GM18505 (cell line): ENCODE measurements around the gene ZSCAN22.
A peak's percentile ranks its signal among the peaks of the same experiment; 100 is the strongest.

ENCODE experiments used
- ATAC-seq: cut with Tn5 transposase; IDR thresholded peaks from one replicate; pipeline ENCODE4 v1.9.1; 2021; ENCODE audit not compliant: unreplicated experiment
- POLR2A ChIP-seq: IDR thresholded peaks from 4 replicates; pipeline ENCODE4 v1.6.1; 2011; ENCODE audit warnings: borderline replicate concordance; ENCODE audit not compliant: insufficient read depth, insufficient read length; ENCODE audit errors: extremely low read depth

The ZSCAN22 gene

DNA sequence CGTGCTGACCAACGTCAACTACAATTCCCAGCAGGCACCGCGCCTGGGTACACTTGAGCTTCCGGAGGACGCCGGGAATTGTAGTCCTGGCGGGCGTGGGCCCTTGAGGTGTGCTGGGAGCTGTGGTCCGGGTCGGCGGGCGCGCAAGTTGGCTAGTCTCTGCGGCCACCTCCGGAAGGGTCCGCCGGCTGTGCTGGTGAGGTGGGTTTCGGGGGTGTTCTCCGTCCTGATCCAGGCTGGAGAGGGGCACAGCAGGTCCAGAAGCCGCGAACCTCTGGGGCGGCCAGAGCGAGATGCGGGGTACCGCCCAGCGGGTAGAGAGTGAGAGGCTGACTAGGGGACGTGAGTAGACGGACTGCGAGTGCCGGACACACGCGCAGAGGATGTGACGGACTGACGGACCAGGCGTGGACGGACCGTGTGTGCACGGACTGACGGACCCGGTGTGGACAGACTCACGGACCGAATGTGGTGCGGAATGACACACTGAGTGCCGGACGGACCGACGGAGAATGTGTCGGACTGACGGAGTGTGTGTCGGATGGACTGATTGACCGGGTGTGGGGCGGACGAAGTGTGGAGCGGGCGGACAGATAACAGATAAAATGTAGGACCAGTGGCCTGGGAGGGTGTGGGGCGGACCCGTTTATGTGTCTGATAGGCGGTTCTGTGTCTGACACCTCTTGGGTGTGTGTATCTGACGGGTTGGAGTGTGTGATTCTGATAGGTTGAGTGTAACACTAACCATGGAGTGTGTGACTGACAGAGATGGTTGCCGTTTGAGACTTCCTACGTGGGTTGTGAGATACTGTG is at the start of gene ZSCAN22:
Gene ZSCAN22, plus strand, starts transcription at position 81 of the 813 bp plus-strand sequence. CDS start 7,809 bp downstream, outside the sequence.
- ATAC-seq, result peak; percentile 86
- TF ChIP-seq POLR2A, result peak; percentile 57

GRCh38 chr19:58277197-58277596 is 49.6 kb upstream of the ZSCAN22 start:
- no peak for TF ChIP-seq POLR2A
- no peak for ATAC-seq

- ATAC-seq, result no peak
- TF ChIP-seq POLR2A, result no peak
Observed at GRCh38 chr19:58277748-58278540, 48.9 kb upstream of the ZSCAN22 start.

DNA sequence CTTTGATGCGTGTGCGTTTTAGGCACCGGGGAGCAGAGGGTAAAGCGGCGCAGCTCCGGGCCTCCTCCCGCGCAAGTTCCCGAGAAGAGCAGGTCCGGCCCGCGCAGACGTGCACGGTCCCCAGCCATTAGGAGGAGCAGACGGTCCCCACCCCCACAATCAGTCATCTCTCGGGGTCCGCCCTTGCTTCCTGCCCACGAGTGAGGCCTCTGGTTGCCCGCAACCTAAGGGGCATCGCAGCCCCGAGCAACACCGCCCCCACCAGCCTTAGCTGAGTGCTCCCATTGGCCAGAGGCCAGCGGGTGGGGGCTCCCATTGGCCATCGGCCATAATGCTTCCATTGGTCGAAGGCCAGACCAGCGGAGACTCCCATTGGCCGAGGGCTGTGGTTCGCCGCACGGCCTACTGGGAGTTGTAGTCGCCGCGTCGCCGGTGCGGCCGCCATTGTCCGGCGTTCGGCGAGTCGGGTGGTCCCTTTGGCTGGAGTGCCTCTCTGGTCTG is 48.2 kb upstream of the ZSCAN22 start, which contains the start of gene ZNF8:
Gene ZNF8, plus strand, starts transcription at position 415 of the 501 bp plus-strand sequence. CDS start 127 bp downstream, outside the sequence.
- peak; percentile 95 for ATAC-seq
- peak; percentile 73 for TF ChIP-seq POLR2A

GRCh38 chr19:58279042-58279924 is 47.5 kb upstream of the ZSCAN22 start:
- ATAC-seq, result peak; percentile 27
- no peak for TF ChIP-seq POLR2A

DNA sequence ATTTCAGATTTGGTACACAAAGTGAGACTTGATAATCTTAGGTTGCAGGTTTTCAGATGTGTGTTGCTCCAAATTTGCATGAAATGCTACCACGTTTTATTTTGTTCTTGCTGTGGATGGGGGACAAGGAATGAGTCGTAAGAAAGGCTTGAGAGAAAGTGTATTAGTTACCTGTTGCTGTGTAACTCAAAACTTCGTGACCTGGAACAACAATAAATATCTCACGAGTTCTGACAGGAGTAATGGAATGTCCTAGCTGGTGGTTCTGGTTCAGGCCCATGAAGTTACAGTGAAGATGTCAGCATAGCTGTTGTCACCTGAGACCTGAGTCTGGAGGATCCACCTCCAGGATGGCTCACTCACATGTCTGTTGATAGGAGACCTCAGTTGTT is 46.9 kb upstream of the ZSCAN22 start:
- ATAC-seq, result no peak
- no peak for TF ChIP-seq POLR2A

DNA sequence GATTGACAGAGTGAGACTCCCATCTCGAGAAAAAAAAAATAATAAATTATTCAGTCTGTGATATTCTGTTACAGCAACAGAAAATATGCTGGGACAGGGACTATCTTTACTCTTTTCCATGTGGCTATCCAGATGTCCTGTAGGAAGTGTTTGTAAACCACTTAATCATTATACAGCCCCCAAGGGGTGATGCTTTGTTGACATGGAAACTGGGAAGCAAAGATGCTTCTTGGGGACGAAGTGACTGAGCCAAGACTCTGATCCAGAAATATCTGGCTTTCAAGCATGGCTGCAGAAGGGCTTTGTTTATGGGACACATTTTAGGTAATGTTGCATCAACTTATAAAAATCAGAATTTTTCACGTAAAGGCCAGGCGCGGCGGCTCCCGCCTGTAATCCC is 42.6 kb upstream of the ZSCAN22 start:
- ATAC-seq, result no peak
- TF ChIP-seq POLR2A, result no peak

DNA sequence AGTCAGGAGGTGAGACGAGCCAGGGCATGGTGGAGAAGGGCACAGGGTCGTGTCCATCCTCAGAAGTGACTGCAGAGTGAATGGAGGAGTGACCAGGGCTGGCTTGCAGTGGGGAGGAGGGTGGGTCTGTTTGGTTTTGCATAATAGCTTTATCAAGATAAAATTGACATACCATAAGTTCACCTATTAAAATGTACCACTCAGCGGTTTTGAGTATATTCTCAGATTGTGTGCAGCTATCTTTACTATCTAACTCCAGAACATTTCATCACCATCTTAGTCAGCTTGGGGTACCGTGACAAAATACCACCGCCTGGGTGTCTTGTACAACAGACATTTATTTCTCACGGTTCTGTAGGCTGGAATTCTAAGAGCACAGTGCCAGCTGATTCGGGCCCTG is 34.9 kb upstream of the ZSCAN22 start:
- ATAC-seq, result no peak
- TF ChIP-seq POLR2A, result no peak

DNA sequence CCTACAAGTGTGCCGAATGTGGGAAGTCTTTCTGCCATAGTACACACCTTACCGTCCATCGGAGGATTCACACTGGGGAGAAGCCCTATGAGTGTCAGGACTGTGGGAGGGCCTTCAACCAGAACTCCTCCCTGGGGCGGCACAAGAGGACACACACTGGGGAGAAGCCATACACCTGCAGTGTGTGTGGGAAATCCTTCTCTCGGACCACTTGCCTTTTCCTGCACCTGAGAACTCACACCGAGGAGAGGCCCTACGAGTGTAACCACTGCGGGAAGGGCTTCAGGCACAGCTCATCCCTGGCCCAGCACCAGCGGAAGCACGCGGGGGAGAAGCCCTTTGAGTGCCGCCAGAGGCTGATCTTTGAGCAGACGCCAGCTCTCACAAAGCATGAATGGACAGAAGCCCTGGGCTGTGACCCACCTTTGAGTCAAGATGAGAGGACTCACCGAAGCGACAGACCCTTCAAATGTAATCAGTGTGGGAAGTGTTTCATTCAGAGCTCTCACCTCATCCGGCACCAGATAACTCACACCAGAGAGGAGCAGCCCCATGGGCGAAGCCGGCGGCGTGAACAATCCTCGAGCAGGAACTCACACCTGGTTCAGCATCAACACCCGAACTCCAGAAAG is 31.9 kb upstream of the ZSCAN22 start:
- ATAC-seq, result no peak

GRCh38 chr19:58296104-58296503 is 30.7 kb upstream of the ZSCAN22 start:
- no peak for TF ChIP-seq POLR2A
- ATAC-seq, result no peak

More for the DNA sequence above, 31.9 kb upstream of the ZSCAN22 start:
- no peak for TF ChIP-seq POLR2A

DNA sequence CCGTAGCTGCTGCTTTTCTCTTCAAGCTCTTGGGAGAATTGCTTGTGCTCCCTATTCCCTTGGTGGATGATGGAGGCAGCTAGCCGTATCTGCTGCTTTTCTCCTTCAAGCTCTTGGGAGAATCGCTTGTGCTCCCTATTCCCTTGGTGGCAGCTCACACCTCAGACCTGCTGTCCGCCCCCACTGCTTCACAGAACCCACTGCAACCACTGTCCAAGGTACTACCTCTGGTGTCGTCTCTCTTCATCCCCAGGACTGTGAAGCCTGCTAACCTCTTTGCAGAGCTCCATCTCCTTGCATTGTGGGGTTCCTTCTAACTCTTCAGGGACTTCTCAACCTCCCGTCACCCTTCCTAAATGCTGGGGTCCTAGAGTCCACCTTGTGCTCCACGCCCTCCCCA is 26.2 kb upstream of the ZSCAN22 start:
- no peak for ATAC-seq
- no peak for TF ChIP-seq POLR2A

DNA sequence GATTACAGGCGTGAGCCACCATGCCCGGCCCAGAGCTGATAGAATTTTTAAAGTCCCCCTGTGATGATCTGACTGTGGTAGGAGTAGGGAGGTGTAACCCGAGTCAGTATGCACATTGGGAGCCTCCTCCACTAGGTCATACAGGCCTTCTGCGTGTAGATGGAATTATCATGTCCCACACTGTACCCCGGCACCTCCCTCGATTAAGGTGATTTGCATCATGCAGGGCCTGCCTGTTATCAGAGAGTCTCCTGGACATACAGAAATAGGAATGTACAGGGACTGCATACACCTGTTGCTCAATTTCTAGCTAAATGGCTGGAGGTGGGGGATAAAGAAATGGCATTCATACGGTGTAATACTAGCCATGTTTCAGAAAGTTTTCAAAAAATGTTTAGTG is 22.5 kb upstream of the ZSCAN22 start:
- ATAC-seq, result no peak
- TF ChIP-seq POLR2A, result no peak

DNA sequence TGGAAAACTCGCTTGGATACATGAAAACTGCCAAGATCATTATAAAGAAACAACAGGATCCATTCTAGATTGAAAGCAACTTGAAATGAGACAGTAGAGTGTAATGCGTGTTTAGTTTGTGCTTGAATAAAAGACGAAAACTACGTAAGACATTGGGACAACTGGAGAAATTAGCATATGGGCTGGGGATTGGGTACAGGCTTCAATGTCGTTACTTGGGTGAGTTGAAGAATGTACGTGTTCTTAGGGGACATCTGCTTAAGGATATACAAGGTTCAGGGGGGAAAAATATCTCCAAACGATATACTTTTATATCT is 22.1 kb upstream of the ZSCAN22 start:
- no peak for TF ChIP-seq POLR2A
- no peak for ATAC-seq
